Measurements from ENCODE around the gene MPP3.

Gene MPP3

GRCh38 chr17:43760254-43760852 lies 72.6 kb downstream of the MPP3 start:
- peak; percentile 100 for TF ChIP-seq CTCF (IDR thresholded peaks at IDR 0.05; ENCODE audit: insufficient read depth, missing control alignments)
- FAIRE-seq (peak; percentile 60), DNase-seq (ENCODE audit: insufficient read length, low spot score) (peak; percentile 93)

GRCh38 chr17:43759836-43760235 lies 73.1 kb downstream of the MPP3 start:
- FAIRE-seq (no peak), DNase-seq (ENCODE audit: insufficient read length, low spot score) (no peak)
- TF ChIP-seq CTCF (IDR thresholded peaks at IDR 0.05; ENCODE audit: insufficient read depth, missing control alignments): no peak

GRCh38 chr17:43758497-43759174 lies 74.3 kb downstream of the MPP3 start, which contains the start of gene SOST:
Gene SOST (minus strand): TSS chr17:43758791. CDS start chr17:43758741, 50 bp downstream.
- TF ChIP-seq CTCF (IDR thresholded peaks at IDR 0.05; ENCODE audit: insufficient read depth, missing control alignments): no peak
- FAIRE-seq (no peak), DNase-seq (ENCODE audit: insufficient read length, low spot score) (no peak)

GRCh38 chr17:43758086-43758485 lies 74.9 kb downstream of the MPP3 start:
- FAIRE-seq (no peak), DNase-seq (ENCODE audit: insufficient read length, low spot score) (no peak)
- no peak for TF ChIP-seq CTCF (IDR thresholded peaks at IDR 0.05; ENCODE audit: insufficient read depth, missing control alignments)

- no peak for FAIRE-seq
- no peak for DNase-seq (ENCODE audit: insufficient read length, low spot score)
- TF ChIP-seq CTCF (IDR thresholded peaks at IDR 0.05; ENCODE audit: insufficient read depth, missing control alignments): no peak
Measured at GRCh38 chr17:43757171-43757660, 75.7 kb downstream of the MPP3 start.

GRCh38 chr17:43756201-43756600 lies 76.7 kb downstream of the MPP3 start:
- DNase-seq (ENCODE audit: insufficient read length, low spot score) (no peak), FAIRE-seq (no peak)
- TF ChIP-seq CTCF (IDR thresholded peaks at IDR 0.05; ENCODE audit: insufficient read depth, missing control alignments): no peak

GRCh38 chr17:43755389-43755875 lies 77.5 kb downstream of the MPP3 start:
- no peak for TF ChIP-seq CTCF (IDR thresholded peaks at IDR 0.05; ENCODE audit: insufficient read depth, missing control alignments)
- FAIRE-seq: no peak
- no peak for DNase-seq (ENCODE audit: insufficient read length, low spot score)
